ENCODE measurements around the gene MT4. TPM values are rescaled to one million over a fixed set of nuclear protein-coding genes. Genes with fewer than 3 reads are reported as not detected.

The MT4 gene
- polyA plus RNA-seq, 1 experiment, result not detected

- Histone ChIP-seq H3K4me3 (ENCODE audit: low read depth, low read length) (no peak overlapping the region), H3K27me3 (ENCODE audit: control insufficient read depth, insufficient read depth, low read length) (peaks cover 8% of the 10 kb centered on the region), H3K36me3 (ENCODE audit: control insufficient read depth, insufficient read depth, low read length) (no peaks in the 10 kb centered on the region)
- ChIA-PET POLR2A (no interaction called here), CTCF (no interaction called here)
- DNase-seq (ENCODE audit: low read depth), result no peak
- no peak for TF ChIP-seq CTCF (IDR thresholded peaks at IDR 0.05; ENCODE audit: insufficient read depth, low read depth, low read length)
These were observed 26.5 kb upstream of the MT4 start for GRCh38 chr16:56538331-56538730.

GRCh38 chr16:56539656-56540055 lies 25.2 kb upstream of the MT4 start:
- no peak for TF ChIP-seq CTCF (IDR thresholded peaks at IDR 0.05; ENCODE audit: insufficient read depth, low read depth, low read length)
- Histone ChIP-seq H3K4me3 (ENCODE audit: low read depth, low read length) (no peak overlapping the region), H3K27me3 (ENCODE audit: control insufficient read depth, insufficient read depth, low read length) (peaks cover 5% of the 10 kb centered on the region), H3K36me3 (ENCODE audit: control insufficient read depth, insufficient read depth, low read length) (no peaks in the 10 kb centered on the region)
- ChIA-PET CTCF (interaction anchor here (0.7 kb wide), 1 partner anchor 9 kb away, joined by 3 read pairs; no protein-coding TSS in a partner anchor), POLR2A (no interaction called here)
- DNase-seq (ENCODE audit: low read depth), result no peak

- CTCF ChIA-PET, result interaction anchor here (0.9 kb wide), 2 partner anchors 10 to 28 kb away, joined by 3 read pairs; no protein-coding TSS in a partner anchor
- TF ChIP-seq CTCF (IDR thresholded peaks at IDR 0.05; ENCODE audit: insufficient read depth, low read depth, low read length), result no peak
These were observed 22.8 kb upstream of the MT4 start for GRCh38 chr16:56542039-56542438.

GRCh38 chr16:56547120-56547948 lies 17.5 kb upstream of the MT4 start:
- no peak for TF ChIP-seq CTCF (IDR thresholded peaks at IDR 0.05; ENCODE audit: insufficient read depth, low read depth, low read length)
- no peaks in the 10 kb centered on the region for H3K36me3 ChIP-seq (ENCODE audit: control insufficient read depth, insufficient read depth, low read length)
- ChIA-PET CTCF (interaction anchor here (0.6 to 2.2 kb wide), 6 partner anchors 9 to 168 kb away, joined by 3 to 10 read pairs (median 4); no protein-coding TSS in a partner anchor), POLR2A (no interaction called here)
- no peak overlapping the region for H3K4me3 ChIP-seq (ENCODE audit: low read depth, low read length)
- no peaks in the 10 kb centered on the region for H3K27me3 ChIP-seq (ENCODE audit: control insufficient read depth, insufficient read depth, low read length)
- peak; percentile 30 for DNase-seq (ENCODE audit: low read depth)

More at GRCh38 chr16:56542039-56542438, 22.8 kb upstream of the MT4 start:
- no peaks in the 10 kb centered on the region for H3K36me3 ChIP-seq (ENCODE audit: control insufficient read depth, insufficient read depth, low read length)
- POLR2A ChIA-PET, result no interaction called here
- no peak for DNase-seq (ENCODE audit: low read depth)
- peaks cover 3% of the 10 kb centered on the region for H3K27me3 ChIP-seq (ENCODE audit: control insufficient read depth, insufficient read depth, low read length)
- H3K4me3 ChIP-seq (ENCODE audit: low read depth, low read length), result no peak overlapping the region

- TF ChIP-seq CTCF (IDR thresholded peaks at IDR 0.05; ENCODE audit: insufficient read depth, low read depth, low read length), result no peak
- POLR2A ChIA-PET, result no interaction called here
- Histone ChIP-seq H3K4me3 (ENCODE audit: low read depth, low read length) (no peak overlapping the region), H3K36me3 (ENCODE audit: control insufficient read depth, insufficient read depth, low read length) (no peaks in the 10 kb centered on the region), H3K27me3 (ENCODE audit: control insufficient read depth, insufficient read depth, low read length) (no peaks in the 10 kb centered on the region)
- CTCF ChIA-PET, result interaction anchor here (0.8 to 1.7 kb wide), 2 partner anchors 9 to 53 kb away, joined by 3 to 6 read pairs; no protein-coding TSS in a partner anchor
- DNase-seq (ENCODE audit: low read depth), result no peak
These were observed 16.8 kb upstream of the MT4 start for GRCh38 chr16:56547949-56548567.

Measured in BJ (cell line).